Measurements from ENCODE around the gene PAK2. TPM values are rescaled to one million over a fixed set of nuclear protein-coding genes. Genes with fewer than 3 reads are reported as not detected.
A peak's percentile ranks its signal among the peaks of the same experiment; 100 is the strongest.

PAK2 gene
- 84.0 and 98.1 TPM in 2 replicates for total RNA-seq

GRCh38 chr3:196739671-196740480, at the start of gene PAK2:
PAK2 (plus strand) TSS chr3:196739857; CDS start chr3:196782647, 42,790 bp downstream.

GRCh38 chr3:196711838-196712513, 27.7 kb upstream of the PAK2 start, which contains the start of the genes CEP19 and PIGX:
CEP19 (minus strand) TSS chr3:196712250; CDS start chr3:196708657, 3,593 bp downstream.
PIGX (plus strand) TSS chr3:196712377.

GRCh38 chr3:196867507-196868296, 128.0 kb downstream of the PAK2 start, which contains the start of gene SENP5:
SENP5 (plus strand) TSS chr3:196867920; CDS start chr3:196885182, 17,262 bp downstream.

Small RNA genes lying within 50 kb of the gene (small RNA-seq; reads per million reads assigned to genes)
- not detected for gene RNU4-89P
- 1.3 reads per million, percentile 32 among the genes with 10 or more reads in this experiment for gene RNU6-42P
- gene RNU6-646P: not detected

Other genes starting within 250 kb of the PAK2 start
- gene RNF168, start 236.1 kb upstream of the PAK2 start, total RNA-seq: 30.9 and 36.5 TPM in 2 replicates
- gene SMCO1, start 224.5 kb upstream of the PAK2 start, total RNA-seq: not detected in 2 replicates
- gene WDR53, start 171.3 kb upstream of the PAK2 start, total RNA-seq: 7.3 and 8.9 TPM in 2 replicates
- gene FBXO45, start 171.2 kb upstream of the PAK2 start, total RNA-seq: 27.1 and 29.4 TPM in 2 replicates
- 7.4 and 15.9 TPM in 2 replicates for gene NRROS, start 100.2 kb upstream of the PAK2 start, total RNA-seq
- 2.1 and 2.4 TPM in 2 replicates for gene CEP19, start 27.6 kb upstream of the PAK2 start, total RNA-seq
- 27.8 and 37.9 TPM in 2 replicates for gene PIGX, start 27.5 kb upstream of the PAK2 start, total RNA-seq
- 54.3 and 55.3 TPM in 2 replicates for gene SENP5, start 128.1 kb downstream of the PAK2 start, total RNA-seq
- gene NCBP2, start 202.7 kb downstream of the PAK2 start, total RNA-seq: 64.3 and 65.4 TPM in 2 replicates
- 3.4 and 3.7 TPM in 2 replicates for gene PIGZ, start 229.0 kb downstream of the PAK2 start, total RNA-seq

All from thoracic aorta endothelial cell (primary cell).